A673 (cell line): Measurements from ENCODE around the gene RPL28. TPM values are rescaled to one million over a fixed set of nuclear protein-coding genes. Genes with fewer than 3 reads are reported as not detected.

Experiments used
- BruUV-seq: library from RNA; stranded (reverse); fragments of 400-500 nt; replicated peaks from 2 replicates; lab custom pipeline; 2021; lab: Mats Ljungman, UMichigan
- CTCF ChIA-PET: fragments of 300-600 bp; sonication (Branson Sonifier 250); formaldehyde crosslinking; loops from one replicate; lab custom pipeline; 2022; ENCODE audit warnings: antibody characterized with exemption; lab: Charles Lee
- POLR2A ChIA-PET: fragments of 300-600 bp; sonication (Branson Sonifier 250); formaldehyde crosslinking; loops from one replicate; lab custom pipeline; 2022; ENCODE audit warnings: antibody characterized with exemption; ENCODE audit not compliant: low non-redundant PET; lab: Charles Lee
- DNase-seq: peaks from one replicate; pipeline ENCODE4 v3.0.0-alpha.2; 2015; ENCODE audit warnings: low spot score
- H3K27ac ChIP-seq: fragments of 200-600 bp; sonication (generic); 2 replicates; pipeline ENCODE4 v1.5.1; 2016; ENCODE audit warnings: mixed run types, low read depth, mild to moderate bottlenecking, mixed read lengths, antibody characterized with exemption, low read length; ENCODE audit not compliant: poor library complexity, severe bottlenecking
- H3K27me3 ChIP-seq: fragments of 200-600 bp; sonication (generic); replicated peaks from 2 replicates; pipeline ENCODE4 v1.6.1; 2017; ENCODE audit warnings: mixed run types, low read depth, mild to moderate bottlenecking, mixed read lengths, antibody characterized with exemption, low read length; ENCODE audit not compliant: insufficient read depth, poor library complexity
- H3K36me3 ChIP-seq: fragments of 200-600 bp; sonication (generic); 2 replicates; pipeline ENCODE4 v1.6.1; 2016; ENCODE audit warnings: mixed run types, mild to moderate bottlenecking, mixed read lengths, antibody characterized with exemption, low read length; ENCODE audit not compliant: insufficient read depth, poor library complexity, severe bottlenecking
- H3K4me1 ChIP-seq: fragments of 200-600 bp; sonication (generic); 2 replicates; pipeline ENCODE4 v1.6.1; 2017; ENCODE audit warnings: mixed run types, mild to moderate bottlenecking, mixed read lengths, antibody characterized with exemption, low read length; ENCODE audit not compliant: insufficient read depth, poor library complexity, severe bottlenecking
- H3K4me3 ChIP-seq: fragments of 200-600 bp; sonication (generic); 2 replicates; pipeline ENCODE4 v1.5.1; 2016; ENCODE audit warnings: low read depth, mixed run types, mild to moderate bottlenecking, mixed read lengths, low read length; ENCODE audit not compliant: poor library complexity, severe bottlenecking
- H3K9me3 ChIP-seq: fragments of 200-600 bp; sonication (generic); 2 replicates; pipeline ENCODE4 v1.6.1; 2016; ENCODE audit warnings: mixed run types, low read depth, mild to moderate bottlenecking, mixed read lengths, antibody characterized with exemption, low read length; ENCODE audit not compliant: poor library complexity, severe bottlenecking
- EZH2 ChIP-seq: fragments of 200-600 bp; sonication (generic); IDR thresholded peaks from 2 replicates; pipeline ENCODE4 v1.6.1; 2017; ENCODE audit warnings: borderline replicate concordance, low read depth, mild to moderate bottlenecking, mixed read lengths, antibody characterized with exemption, low read length; ENCODE audit not compliant: poor library complexity, severe bottlenecking
- intact Hi-C: fragments of 100-400 bp; cut with micrococcal nuclease; formaldehyde crosslinking; loops from one replicate; pipeline ENCODE4 v1.10.0; 2022; ENCODE audit not compliant: unreplicated experiment
- total RNA-seq: library from RNA; stranded (reverse); gene quantifications from 2 replicates; pipeline ENCODE4 v1.2.3, GENCODE V29; 2021
- TF ChIP-seq, protein P1 (sequence below): fragments of 300-800, 200-600 bp; sonication (generic); conservative IDR thresholded peaks from 2 replicates; pipeline ENCODE4 v1.5.1; 2017; ENCODE audit warnings: low read depth, mild to moderate bottlenecking, antibody characterized with exemption, low read length, moderate library complexity, mixed read lengths

RPL28 gene
- total RNA-seq, 1 experiment from 2014 or later, result 1,380 TPM

DNA sequence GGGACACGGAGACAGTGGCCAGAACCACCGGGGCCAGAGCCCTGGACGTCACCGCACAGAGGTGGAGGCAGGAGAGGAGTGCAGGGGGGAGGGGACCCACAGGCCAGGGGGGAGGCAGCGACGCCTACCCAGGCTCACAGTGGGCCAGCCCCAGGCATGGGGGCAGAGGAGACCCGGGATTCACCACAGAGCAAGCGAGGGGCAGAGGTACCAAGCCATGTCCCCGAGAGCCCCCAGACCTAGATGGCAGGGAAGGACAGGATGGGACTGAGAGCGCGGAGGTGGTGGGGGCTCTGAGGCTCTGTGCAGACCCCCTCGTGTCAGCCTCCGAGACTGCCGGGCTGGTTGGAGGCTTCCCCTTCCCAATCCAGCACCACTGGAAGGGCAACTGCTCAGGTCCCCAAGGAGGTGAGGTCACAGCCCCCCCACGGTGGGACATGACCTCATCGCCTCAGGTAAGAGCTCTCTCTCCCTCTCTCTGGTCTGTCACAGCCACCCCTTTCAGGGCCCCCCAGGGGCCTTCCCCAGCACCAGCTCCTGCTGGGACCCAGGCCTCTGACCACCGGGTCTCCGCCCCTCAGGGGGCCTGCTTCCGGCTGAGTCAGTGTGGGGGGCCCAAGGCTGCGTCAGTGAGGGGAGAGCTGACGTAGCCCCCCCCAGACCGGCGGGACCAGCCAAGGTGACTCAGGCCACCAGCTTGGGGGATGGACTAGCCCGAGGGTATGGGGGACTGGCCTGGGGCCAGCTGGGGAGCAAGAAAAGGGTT, 13.2 kb upstream of the RPL28 start:
- DNase-seq, result no peak
- ChIA-PET POLR2A (no interaction called here), CTCF (no interaction called here)
- no peaks in the 10 kb centered on the region for H3K9me3 ChIP-seq
- no TSS peak for BruUV-seq
- TF ChIP-seq, protein P1, sequence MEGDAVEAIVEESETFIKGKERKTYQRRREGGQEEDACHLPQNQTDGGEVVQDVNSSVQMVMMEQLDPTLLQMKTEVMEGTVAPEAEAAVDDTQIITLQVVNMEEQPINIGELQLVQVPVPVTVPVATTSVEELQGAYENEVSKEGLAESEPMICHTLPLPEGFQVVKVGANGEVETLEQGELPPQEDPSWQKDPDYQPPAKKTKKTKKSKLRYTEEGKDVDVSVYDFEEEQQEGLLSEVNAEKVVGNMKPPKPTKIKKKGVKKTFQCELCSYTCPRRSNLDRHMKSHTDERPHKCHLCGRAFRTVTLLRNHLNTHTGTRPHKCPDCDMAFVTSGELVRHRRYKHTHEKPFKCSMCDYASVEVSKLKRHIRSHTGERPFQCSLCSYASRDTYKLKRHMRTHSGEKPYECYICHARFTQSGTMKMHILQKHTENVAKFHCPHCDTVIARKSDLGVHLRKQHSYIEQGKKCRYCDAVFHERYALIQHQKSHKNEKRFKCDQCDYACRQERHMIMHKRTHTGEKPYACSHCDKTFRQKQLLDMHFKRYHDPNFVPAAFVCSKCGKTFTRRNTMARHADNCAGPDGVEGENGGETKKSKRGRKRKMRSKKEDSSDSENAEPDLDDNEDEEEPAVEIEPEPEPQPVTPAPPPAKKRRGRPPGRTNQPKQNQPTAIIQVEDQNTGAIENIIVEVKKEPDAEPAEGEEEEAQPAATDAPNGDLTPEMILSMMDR, result no peak
- no peak for TF ChIP-seq EZH2
- no peak overlapping the region for H3K27ac ChIP-seq
- H3K27me3 ChIP-seq, result peaks cover 15% of the 10 kb centered on the region
- H3K36me3 ChIP-seq, result no peaks in the 10 kb centered on the region
- intact Hi-C loops, result no loop called here
- no peak overlapping the region for H3K4me3 ChIP-seq
- no peaks in the 10 kb centered on the region for H3K4me1 ChIP-seq

DNA sequence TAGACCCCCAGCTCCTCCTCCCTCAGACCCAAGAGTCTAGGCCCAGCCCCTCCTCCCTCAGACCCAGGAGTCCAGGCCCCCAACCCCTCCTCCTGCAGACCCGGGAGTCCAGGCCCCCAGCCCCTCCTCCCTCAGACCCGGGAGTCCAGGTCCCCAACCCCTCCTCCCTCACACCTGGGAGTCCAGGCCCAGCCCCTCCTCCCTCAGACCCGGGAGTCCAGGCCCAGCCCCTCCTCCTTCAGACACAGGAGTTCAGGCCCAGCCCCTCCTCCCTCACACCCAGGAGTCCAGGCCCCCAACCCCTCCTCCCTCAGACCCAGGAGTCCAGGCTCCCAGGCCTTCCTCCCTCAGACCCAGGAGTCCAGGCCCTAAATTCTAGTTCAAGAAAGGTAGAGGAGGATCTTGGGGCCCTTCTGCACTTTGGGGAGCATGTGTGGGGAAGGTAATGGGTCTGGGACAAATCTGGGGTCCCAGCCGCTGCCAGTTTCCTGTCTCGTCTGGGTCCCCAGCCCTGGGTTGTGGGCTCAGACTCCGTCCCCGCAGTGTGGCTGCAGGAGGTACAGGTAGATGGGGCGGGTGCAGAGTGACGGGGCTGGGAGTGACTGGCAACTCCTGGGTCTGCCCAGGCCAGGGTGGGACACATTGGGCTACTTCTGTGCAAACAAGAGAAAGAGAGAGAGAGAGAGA, 12.3 kb upstream of the RPL28 start:
- TF ChIP-seq EZH2, result no peak
- Histone ChIP-seq H3K27ac (no peak overlapping the region), H3K4me1 (no peaks in the 10 kb centered on the region), H3K9me3 (no peaks in the 10 kb centered on the region), H3K36me3 (no peaks in the 10 kb centered on the region), H3K27me3 (peaks cover 15% of the 10 kb centered on the region), H3K4me3 (no peak overlapping the region)
- ChIA-PET CTCF (no interaction called here), POLR2A (no interaction called here)
- BruUV-seq, result no TSS peak
- DNase-seq, result no peak
- intact Hi-C loops, result no loop called here

DNA sequence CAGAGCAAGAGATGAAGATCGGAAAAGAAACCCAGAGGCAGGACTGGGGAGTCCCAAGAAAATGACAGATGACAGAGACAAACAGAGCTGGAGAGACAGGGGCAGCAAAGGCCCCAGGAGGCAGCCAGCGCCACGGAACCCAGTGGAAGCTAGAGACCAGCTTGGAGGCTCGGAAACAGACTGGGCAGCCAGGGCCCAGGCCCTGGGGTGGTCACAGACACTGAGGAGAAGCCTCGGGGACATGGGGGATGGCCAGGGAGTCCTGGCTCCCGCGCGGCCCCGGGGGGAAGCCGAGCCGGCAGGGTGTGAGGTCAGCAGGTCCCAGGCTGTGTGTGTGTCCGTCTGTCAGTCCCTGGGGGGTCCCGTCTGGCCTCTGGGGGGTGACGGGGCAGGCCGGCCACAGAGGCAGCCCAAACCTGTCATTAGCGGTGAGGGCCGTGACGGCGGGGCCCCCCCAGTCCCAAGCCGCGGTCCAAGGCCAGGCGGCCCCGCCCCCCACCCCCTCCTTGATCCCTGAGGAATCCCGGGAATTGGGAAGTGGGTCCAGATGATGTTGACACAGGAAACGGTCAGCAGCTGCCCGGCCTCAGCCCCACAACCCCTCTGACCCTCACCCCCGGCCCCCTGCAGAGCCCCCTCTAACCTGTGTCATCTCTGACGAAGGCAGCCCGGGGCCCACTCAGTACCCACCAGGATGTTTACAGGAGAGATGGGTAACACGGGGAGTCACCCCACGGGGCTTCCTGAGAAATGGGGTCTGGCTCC, 11.6 kb upstream of the RPL28 start:
- H3K27me3 ChIP-seq, result peaks cover 15% of the 10 kb centered on the region
- ChIA-PET POLR2A (no interaction called here), CTCF (no interaction called here)
- H3K4me3 ChIP-seq, result no peak overlapping the region
- H3K27ac ChIP-seq, result no peak overlapping the region
- H3K36me3 ChIP-seq, result no peaks in the 10 kb centered on the region
- no TSS peak for BruUV-seq
- intact Hi-C loops, result no loop called here
- no peaks in the 10 kb centered on the region for H3K9me3 ChIP-seq
- no peak for DNase-seq
- H3K4me1 ChIP-seq, result no peaks in the 10 kb centered on the region
- TF ChIP-seq EZH2, result no peak
- TF ChIP-seq, protein P1, result no peak
